SKM-1 (cell line): ENCODE results near the gene HSPA1L.
"Not testable (repeated sequence)": the region's sequence is repeated elsewhere in the genome, so short reads cannot be mapped to it uniquely, and the experiment has no call there.

Experiments
- DNase-seq: peaks from one replicate; lab custom pipeline; 2025; ENCODE audit not compliant: unreplicated experiment; lab: John Stamatoyannopoulos, UW

The HSPA1L gene

GRCh38 chr6:31817133-31817928 lies 2.2 kb upstream of the HSPA1L start:
- not testable (repeated sequence) for DNase-seq

GRCh38 chr6:31814677-31815024 lies 432 bp downstream of the HSPA1L start:
- peak; percentile 28 for DNase-seq

GRCh38 chr6:31813465-31813849 lies 1.6 kb downstream of the HSPA1L start:
- DNase-seq, result no peak

GRCh38 chr6:31811645-31812044 lies 3.4 kb downstream of the HSPA1L start:
- DNase-seq, result no peak

- DNase-seq, result not testable (repeated sequence)
Observed at GRCh38 chr6:31808599-31808998, 6.5 kb downstream of the HSPA1L start.

GRCh38 chr6:31806470-31807272 lies 8.4 kb downstream of the HSPA1L start, which contains the start of gene LSM2:
Gene LSM2 (minus strand): TSS chr6:31806966. CDS start chr6:31806757, 209 bp downstream.
- DNase-seq, result peak; percentile 93

GRCh38 chr6:31805939-31806469 lies 9.1 kb downstream of the HSPA1L start:
- DNase-seq, result no peak

GRCh38 chr6:31801031-31801927 lies 13.8 kb downstream of the HSPA1L start:
- DNase-seq, result not testable (repeated sequence)

GRCh38 chr6:31799781-31800180 lies 15.3 kb downstream of the HSPA1L start:
- no peak for DNase-seq

GRCh38 chr6:31797588-31797987 lies 17.5 kb downstream of the HSPA1L start:
- no peak for DNase-seq

GRCh38 chr6:31796993-31797385 lies 18.1 kb downstream of the HSPA1L start:
- DNase-seq, result no peak

GRCh38 chr6:31795616-31796298 lies 19.3 kb downstream of the HSPA1L start, which contains the start of gene VARS1:
Gene VARS1 (minus strand): TSS chr6:31795752. CDS start chr6:31795217, 535 bp downstream.
- peak; percentile 87 for DNase-seq

GRCh38 chr6:31794866-31795615 lies 20.0 kb downstream of the HSPA1L start:
- peak; percentile 58 for DNase-seq

- DNase-seq, result no peak
Observed at GRCh38 chr6:31794294-31794865, 20.7 kb downstream of the HSPA1L start.

GRCh38 chr6:31793927-31794245 lies 21.2 kb downstream of the HSPA1L start:
- DNase-seq, result not testable (repeated sequence)

GRCh38 chr6:31792761-31793171 lies 22.3 kb downstream of the HSPA1L start:
- no peak for DNase-seq

- no peak for DNase-seq
Observed at GRCh38 chr6:31792090-31792374, 23.1 kb downstream of the HSPA1L start.

GRCh38 chr6:31791324-31792089 lies 23.6 kb downstream of the HSPA1L start:
- no peak for DNase-seq

GRCh38 chr6:31785475-31785874 lies 29.6 kb downstream of the HSPA1L start:
- no peak for DNase-seq
